Fibroblast of pulmonary artery (primary cell): ENCODE results near the gene UBE2U.
"Not testable (repeated sequence)": the region's sequence is repeated elsewhere in the genome, so short reads cannot be mapped to it uniquely, and the experiment has no call there.

Source experiments
- DNase-seq: peaks from one replicate; pipeline ENCODE4 v3.0.0-alpha.2; 2010; ENCODE audit warnings: low read depth
- H3K4me3 ChIP-seq: replicated peaks from 2 replicates; pipeline ENCODE4 v1.5.1; 2011; ENCODE audit warnings: low read depth, mild to moderate bottlenecking, control low read depth, low read length, moderate library complexity
- TF ChIP-seq, protein P1 (sequence below): IDR thresholded peaks from 2 replicates; pipeline ENCODE4 v1.5.1; 2011; ENCODE audit warnings: mild to moderate bottlenecking, control low read depth, low read length, inconsistent platforms; ENCODE audit errors: missing control alignments

UBE2U gene

DNA sequence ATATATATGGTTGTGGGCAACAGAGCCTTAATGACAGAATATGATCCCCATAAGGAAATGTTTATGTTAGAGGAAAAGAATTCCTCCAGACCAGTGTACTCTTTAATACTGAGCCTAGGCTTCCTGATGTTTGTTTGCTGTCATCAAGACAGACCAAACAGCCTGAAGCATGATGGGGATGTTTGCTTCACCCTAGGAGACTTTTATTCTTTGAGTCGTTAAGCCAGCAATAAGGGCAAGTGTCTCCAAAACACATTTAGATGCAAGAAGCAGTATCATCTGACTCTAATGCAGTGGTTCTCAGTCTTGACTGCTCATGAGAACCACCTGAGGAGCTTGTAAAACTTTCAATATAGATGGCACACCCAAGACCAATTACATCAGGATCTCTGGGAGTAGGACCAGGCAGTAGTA is 33.1 kb downstream of the UBE2U start:
- TF ChIP-seq, protein P1, sequence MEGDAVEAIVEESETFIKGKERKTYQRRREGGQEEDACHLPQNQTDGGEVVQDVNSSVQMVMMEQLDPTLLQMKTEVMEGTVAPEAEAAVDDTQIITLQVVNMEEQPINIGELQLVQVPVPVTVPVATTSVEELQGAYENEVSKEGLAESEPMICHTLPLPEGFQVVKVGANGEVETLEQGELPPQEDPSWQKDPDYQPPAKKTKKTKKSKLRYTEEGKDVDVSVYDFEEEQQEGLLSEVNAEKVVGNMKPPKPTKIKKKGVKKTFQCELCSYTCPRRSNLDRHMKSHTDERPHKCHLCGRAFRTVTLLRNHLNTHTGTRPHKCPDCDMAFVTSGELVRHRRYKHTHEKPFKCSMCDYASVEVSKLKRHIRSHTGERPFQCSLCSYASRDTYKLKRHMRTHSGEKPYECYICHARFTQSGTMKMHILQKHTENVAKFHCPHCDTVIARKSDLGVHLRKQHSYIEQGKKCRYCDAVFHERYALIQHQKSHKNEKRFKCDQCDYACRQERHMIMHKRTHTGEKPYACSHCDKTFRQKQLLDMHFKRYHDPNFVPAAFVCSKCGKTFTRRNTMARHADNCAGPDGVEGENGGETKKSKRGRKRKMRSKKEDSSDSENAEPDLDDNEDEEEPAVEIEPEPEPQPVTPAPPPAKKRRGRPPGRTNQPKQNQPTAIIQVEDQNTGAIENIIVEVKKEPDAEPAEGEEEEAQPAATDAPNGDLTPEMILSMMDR = no peak
- H3K4me3 ChIP-seq = no peak overlapping the region
- DNase-seq = no peak

- H3K4me3 ChIP-seq, DNase-seq: not testable (repeated sequence)
These were observed 36.1 kb downstream of the UBE2U start for GRCh38 chr1:64239519-64239918.

- DNase-seq = peak; percentile 51
- H3K4me3 ChIP-seq = no peak overlapping the region
- TF ChIP-seq, protein P1 = peak; percentile 22
These were observed 36.8 kb downstream of the UBE2U start for GRCh38 chr1:64240206-64240605.

DNA sequence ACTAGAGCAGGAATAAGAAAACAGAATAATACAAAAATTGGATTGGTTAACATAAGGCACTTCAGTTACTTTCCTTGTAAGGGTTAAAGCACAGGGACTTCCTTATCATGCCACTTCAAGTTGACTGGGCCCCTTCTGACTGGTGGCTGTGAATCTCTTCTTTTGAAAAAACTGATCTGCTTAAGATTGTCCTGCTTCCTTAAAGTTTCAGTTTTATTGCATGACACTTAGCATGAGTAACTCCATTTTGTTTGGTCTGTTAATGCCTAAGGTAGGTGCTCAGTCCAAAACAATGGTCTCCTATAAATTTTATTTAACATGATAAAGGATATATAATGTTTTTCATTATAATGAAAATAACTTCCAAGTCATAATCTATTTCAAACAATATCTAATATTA is 37.6 kb downstream of the UBE2U start:
- no peak for DNase-seq

DNA sequence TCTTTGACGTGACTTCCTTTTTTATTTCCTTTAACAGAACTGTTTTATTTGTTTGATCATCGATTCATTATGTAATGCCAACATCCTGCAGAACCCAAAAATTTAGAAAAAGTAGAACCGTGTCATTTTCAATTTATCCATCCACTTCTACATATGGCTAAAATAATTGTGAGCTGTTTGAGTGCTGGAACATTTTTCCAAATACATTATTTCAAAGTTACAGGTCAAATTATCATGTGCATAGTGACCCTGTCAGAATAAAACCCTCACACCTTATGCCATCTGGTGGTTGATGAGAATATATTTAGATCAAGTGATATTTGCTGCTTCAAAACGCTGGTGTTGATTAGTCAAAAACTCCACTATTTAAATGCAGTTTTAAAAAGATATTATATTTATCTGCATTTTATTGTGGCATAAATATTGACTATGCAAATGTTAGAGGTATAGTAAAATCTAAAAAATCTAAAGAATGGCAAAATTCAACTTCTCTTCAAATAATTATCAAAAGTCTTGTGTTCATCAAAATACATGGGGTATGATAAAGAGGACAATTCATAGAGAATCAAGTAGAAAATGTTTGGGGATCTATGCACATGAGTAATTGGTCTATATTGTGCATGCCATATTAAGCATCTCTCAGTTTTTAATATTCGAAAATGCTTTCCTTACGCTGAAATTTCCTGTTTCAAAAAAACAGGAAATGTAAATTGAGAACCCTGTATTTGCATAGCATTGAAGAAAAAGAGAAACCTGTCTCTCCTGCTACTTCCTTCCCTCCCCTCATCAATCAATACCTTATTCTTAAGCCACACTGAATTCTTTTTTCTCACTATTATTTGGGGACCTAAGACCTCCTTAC is 39.7 kb downstream of the UBE2U start:
- H3K4me3 ChIP-seq = no peak overlapping the region
- peak; percentile 70 for DNase-seq
- TF ChIP-seq, protein P1 = peak; percentile 44

More for the DNA sequence above, 37.6 kb downstream of the UBE2U start:
- no peak overlapping the region for H3K4me3 ChIP-seq
- TF ChIP-seq, protein P1 = no peak

DNA sequence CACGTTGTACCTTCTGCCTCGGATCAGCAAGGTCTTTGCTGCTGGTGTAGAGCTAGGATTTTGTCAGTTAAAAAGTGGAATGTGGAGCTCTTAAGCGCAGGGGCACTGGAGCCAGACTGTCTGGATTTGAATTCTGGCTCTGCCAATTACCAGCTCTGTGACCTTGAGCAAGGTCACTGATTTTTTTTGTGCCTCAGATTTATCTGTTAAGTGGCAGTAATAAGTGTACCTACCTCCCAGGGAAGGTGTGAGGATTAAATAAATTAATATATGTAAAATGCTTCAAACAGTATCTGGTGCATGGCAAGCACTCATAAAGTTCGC is 40.3 kb downstream of the UBE2U start:
- TF ChIP-seq, protein P1 = no peak
- no peak overlapping the region for H3K4me3 ChIP-seq
- no peak for DNase-seq

DNA sequence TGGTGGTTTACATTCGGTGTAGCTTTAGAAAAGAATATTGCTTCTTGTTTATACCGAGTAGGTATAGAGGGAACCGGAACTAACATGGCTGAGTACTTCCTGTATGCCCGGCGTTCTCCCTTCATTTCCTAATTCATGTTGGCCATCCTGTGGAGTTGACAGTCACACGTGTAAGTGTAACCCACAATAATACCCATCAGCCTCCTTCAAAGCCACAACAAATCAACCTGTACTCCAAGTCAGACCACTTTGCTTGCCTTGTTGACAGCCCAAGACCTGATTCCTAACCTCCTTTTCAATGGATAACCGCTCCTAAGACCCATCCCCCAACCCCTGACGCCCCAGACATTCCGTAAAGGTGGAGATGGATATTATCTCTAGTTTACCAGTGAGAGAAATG is 42.1 kb downstream of the UBE2U start:
- H3K4me3 ChIP-seq = no peak overlapping the region
- TF ChIP-seq, protein P1 = no peak
- DNase-seq = no peak
